ENCODE data around the gene PDZRN3. TPM values are rescaled to one million over a fixed set of nuclear protein-coding genes. Genes with fewer than 3 reads are reported as not detected.

PDZRN3 gene
- total RNA-seq, 1 experiment from 2014 or later, result 12.5 TPM

GRCh38 chr3:73475717-73476116 is 149.0 kb downstream of the PDZRN3 start:
- H3K27me3 Mint-ChIP-seq (ENCODE audit: insufficient read depth, unreplicated experiment), result no peaks in the 10 kb centered on the region
- intact Hi-C loops (cut with micrococcal nuclease; ENCODE audit: unreplicated experiment), result no loop called here
- H3K27ac Mint-ChIP-seq (ENCODE audit: unreplicated experiment), result no peak overlapping the region
- H3K9me3 ChIP-seq, result peaks cover 6% of the 10 kb centered on the region
- H3K27me3 ChIP-seq (replicated peaks; ENCODE audit: control insufficient read depth, insufficient read depth, low read length), result no peaks in the 10 kb centered on the region
- DNase-seq, result no peak
- H3K4me3 ChIP-seq (ENCODE audit: low read depth, low read length), result no peak overlapping the region
- H3K4me3 Mint-ChIP-seq (ENCODE audit: unreplicated experiment), result no peak overlapping the region
- peaks cover 4% of the 10 kb centered on the region for H3K36me3 Mint-ChIP-seq (ENCODE audit: insufficient read depth, unreplicated experiment)
- ChIA-PET CTCF (no interaction called here), POLR2A (no interaction called here)
- no peaks in the 10 kb centered on the region for H3K36me3 ChIP-seq (ENCODE audit: control insufficient read depth, insufficient read depth, low read length)
- H3K4me1 Mint-ChIP-seq (ENCODE audit: low read depth, unreplicated experiment), result peaks cover 9% of the 10 kb centered on the region
- H3K4me1 ChIP-seq, result peaks cover 7% of the 10 kb centered on the region; the same call in 1 of the 2 replicates
- BruUV-seq (replicated peaks), result no TSS peak
- no peaks in the 10 kb centered on the region for H3K9me3 Mint-ChIP-seq (ENCODE audit: unreplicated experiment)
- no peak for TF ChIP-seq CTCF (IDR thresholded peaks at IDR 0.05; ENCODE audit: insufficient read depth in 1 of 2, low read depth in 1 of 2, low read length in 1 of 2, severe bottlenecking in 1 of 2, unreplicated experiment in 1 of 2)

- Mint-ChIP-seq H3K4me1 (ENCODE audit: low read depth, unreplicated experiment) (peaks cover 9% of the 10 kb centered on the region), H3K27ac (ENCODE audit: unreplicated experiment) (no peak overlapping the region), H3K36me3 (ENCODE audit: insufficient read depth, unreplicated experiment) (peaks cover 4% of the 10 kb centered on the region), H3K4me3 (ENCODE audit: unreplicated experiment) (no peak overlapping the region), H3K9me3 (ENCODE audit: unreplicated experiment) (no peaks in the 10 kb centered on the region), H3K27me3 (ENCODE audit: insufficient read depth, unreplicated experiment) (no peaks in the 10 kb centered on the region)
- Histone ChIP-seq H3K36me3 (ENCODE audit: control insufficient read depth, insufficient read depth, low read length) (0 out of 2 replicates have a peak, but pooled peaks cover 1% of the 10 kb centered on the region), H3K9me3 (peaks cover 6% of the 10 kb centered on the region), H3K4me3 (ENCODE audit: low read depth, low read length) (no peak overlapping the region), H3K27me3 (replicated peaks; ENCODE audit: control insufficient read depth, insufficient read depth, low read length) (no peaks in the 10 kb centered on the region), H3K4me1 (peaks cover 7% of the 10 kb centered on the region; the same call in 1 of the 2 replicates)
- no peak for TF ChIP-seq CTCF (IDR thresholded peaks at IDR 0.05; ENCODE audit: insufficient read depth in 1 of 2, low read depth in 1 of 2, low read length in 1 of 2, severe bottlenecking in 1 of 2, unreplicated experiment in 1 of 2)
- ChIA-PET POLR2A (no interaction called here), CTCF (no interaction called here)
- no TSS peak for BruUV-seq (replicated peaks)
- intact Hi-C loops (cut with micrococcal nuclease; ENCODE audit: unreplicated experiment), result no loop called here
- no peak for DNase-seq
Observed at GRCh38 chr3:73475175-73475574, 149.6 kb downstream of the PDZRN3 start.

DNA sequence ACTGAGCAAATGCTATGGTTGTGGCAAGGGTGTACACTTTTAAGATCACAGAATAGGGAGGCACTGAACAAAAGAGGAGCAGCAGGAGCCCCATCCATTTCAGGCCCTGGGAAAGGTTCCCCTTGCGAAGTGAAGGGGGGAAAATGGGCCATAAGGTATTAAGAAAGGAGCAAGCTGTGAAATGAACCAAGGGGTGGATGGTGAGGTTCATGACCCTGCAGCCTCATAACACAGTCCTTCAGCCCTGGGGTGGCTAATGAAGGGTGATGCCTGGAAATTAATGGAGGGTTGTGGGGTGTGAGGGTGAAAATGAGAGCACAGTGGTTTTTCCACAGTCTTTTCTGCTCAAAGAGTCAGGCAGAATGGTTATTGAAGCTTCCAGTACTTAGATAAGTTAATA is 150.1 kb downstream of the PDZRN3 start:
- Mint-ChIP-seq H3K9me3 (ENCODE audit: unreplicated experiment) (no peaks in the 10 kb centered on the region), H3K4me3 (ENCODE audit: unreplicated experiment) (no peak overlapping the region), H3K4me1 (ENCODE audit: low read depth, unreplicated experiment) (peaks cover 9% of the 10 kb centered on the region), H3K27ac (ENCODE audit: unreplicated experiment) (peak overlapping the region; percentile 67), H3K27me3 (ENCODE audit: insufficient read depth, unreplicated experiment) (no peaks in the 10 kb centered on the region), H3K36me3 (ENCODE audit: insufficient read depth, unreplicated experiment) (peaks cover 4% of the 10 kb centered on the region)
- H3K9me3 ChIP-seq, result peaks cover 6% of the 10 kb centered on the region
- CTCF ChIA-PET, result no interaction called here
- DNase-seq, result no peak
- intact Hi-C loops (cut with micrococcal nuclease; ENCODE audit: unreplicated experiment), result no loop called here
- no TSS peak for BruUV-seq (replicated peaks)
- no peaks in the 10 kb centered on the region for H3K27me3 ChIP-seq (replicated peaks; ENCODE audit: control insufficient read depth, insufficient read depth, low read length)
- POLR2A ChIA-PET, result no interaction called here
- no peak for TF ChIP-seq CTCF (IDR thresholded peaks at IDR 0.05; ENCODE audit: insufficient read depth in 1 of 2, low read depth in 1 of 2, low read length in 1 of 2, severe bottlenecking in 1 of 2, unreplicated experiment in 1 of 2)
- H3K36me3 ChIP-seq (ENCODE audit: control insufficient read depth, insufficient read depth, low read length), result 0 out of 2 replicates have a peak, but pooled peaks cover 1% of the 10 kb centered on the region
- peaks cover 7% of the 10 kb centered on the region; the same call in 1 of the 2 replicates for H3K4me1 ChIP-seq
- no peak overlapping the region for H3K4me3 ChIP-seq (ENCODE audit: low read depth, low read length)
